SK-N-SH (cell line): ENCODE measurements around the gene TAB3. TPM values are rescaled to one million over a fixed set of nuclear protein-coding genes. Genes with fewer than 3 reads are reported as not detected.

Source experiments
- CTCF ChIA-PET: fragments of 300-600, 350-600 bp; formaldehyde crosslinking; extraction: SDS; loops from one replicate; lab custom pipeline; 2021; lab: Yijun Ruan, JAX
- POLR2A ChIA-PET: fragments of 350-600 bp; sonication (Branson Sonifier 250); formaldehyde crosslinking; extraction: SDS; loops from one replicate; lab custom pipeline; 2020; ENCODE audit warnings: antibody characterized with exemption, inconsistent platforms; lab: Yijun Ruan, JAX
- DNase-seq: peaks from one replicate; pipeline ENCODE4 v3.0.0; 2012
- H2AFZ ChIP-seq: fragments of 200-600 bp; sonication (generic); 2 replicates; pipeline ENCODE4 v1.8.1; 2016; ENCODE audit warnings: antibody characterized with exemption, mild to moderate bottlenecking, low read depth
- H3F3A ChIP-seq: fragments of 200-600 bp; sonication (generic); replicated peaks from 2 replicates; pipeline ENCODE3; 2016; ENCODE audit warnings: antibody characterized with exemption, mild to moderate bottlenecking; ENCODE audit not compliant: insufficient read depth
- H3K27ac ChIP-seq, 2 experiments: fragments of 200-500 bp in 1 of 2; fragments of 200-600 bp in 1 of 2; sonication (Bioruptor generic) in 1 of 2; sonication (generic), shearing (Covaris generic) in 1 of 2; 2 replicates each; pipeline versions ENCODE4 v1.5.1 to v1.6.1; 2014 to 2016; ENCODE audit warnings: low read depth in 2 of 2, inconsistent platforms in 1 of 2, low read length in 1 of 2, mild to moderate bottlenecking in 1 of 2, mixed read lengths in 1 of 2
- H3K27me3 ChIP-seq: fragments of 200-600 bp; sonication (generic), shearing (Covaris generic); 2 replicates; pipeline ENCODE4 v1.6.1; 2016; ENCODE audit warnings: mixed run types; ENCODE audit not compliant: insufficient read depth
- H3K36me3 ChIP-seq, 2 experiments: fragments of 200-500 bp in 1 of 2; fragments of 200-600 bp in 1 of 2; sonication (Bioruptor generic) in 1 of 2; sonication (generic) in 1 of 2; replicated peaks in 1 of 2; 2 replicates each; pipeline versions ENCODE3 to v1.5.1; 2014 to 2016; ENCODE audit warnings: low read length in 1 of 2, mild to moderate bottlenecking in 1 of 2; ENCODE audit not compliant: insufficient read depth in 2 of 2, control insufficient read depth in 1 of 2
- H3K4me1 ChIP-seq, 2 experiments: fragments of 200-500 bp in 1 of 2; fragments of 200-600 bp in 1 of 2; sonication (Bioruptor generic) in 1 of 2; sonication (generic), shearing (Covaris generic) in 1 of 2; 2 replicates each; pipeline versions ENCODE4 v1.5.1 to v1.6.1; 2014 to 2016; ENCODE audit warnings: low read depth in 1 of 2, low read length in 1 of 2, mixed run types in 1 of 2; ENCODE audit not compliant: insufficient read depth in 2 of 2, control insufficient read depth in 1 of 2
- H3K4me2 ChIP-seq: fragments of 200-600 bp; sonication (generic), shearing (Covaris generic); 2 replicates; pipeline ENCODE4 v1.6.1; 2017; ENCODE audit warnings: mixed run types
- H3K4me3 ChIP-seq, 2 experiments: fragments of 200-500 bp in 1 of 2; fragments of 200-600 bp in 1 of 2; sonication (Bioruptor generic) in 1 of 2; sonication (generic), shearing (Covaris generic) in 1 of 2; 2 replicates each; pipeline versions ENCODE4 v1.5.1 to v1.8.1; 2014 to 2016; ENCODE audit warnings: low read depth in 2 of 2, inconsistent platforms in 1 of 2, low read length in 1 of 2, mild to moderate bottlenecking in 1 of 2, mixed read lengths in 1 of 2, moderate library complexity in 1 of 2
- H3K79me2 ChIP-seq: fragments of 200-600 bp; sonication (generic); 2 replicates; pipeline ENCODE4 v1.8.1; 2017; ENCODE audit warnings: mild to moderate bottlenecking; ENCODE audit not compliant: insufficient read depth
- H3K9ac ChIP-seq: fragments of 200-600 bp; sonication (generic); 2 replicates; pipeline ENCODE4 v1.6.1; 2017; ENCODE audit warnings: mixed run types
- H3K9me2 ChIP-seq: fragments of 200-600 bp; sonication (generic); 2 replicates; pipeline ENCODE4 v1.6.1; 2017; ENCODE audit warnings: mixed run types
- H3K9me3 ChIP-seq: fragments of 200-600 bp; sonication (generic); 2 replicates; pipeline ENCODE4 v1.6.1; 2017; ENCODE audit warnings: mixed run types, mild to moderate bottlenecking, moderate library complexity
- H4K20me1 ChIP-seq: fragments of 200-600 bp; sonication (generic); 2 replicates; pipeline ENCODE4 v1.6.1; 2017; ENCODE audit warnings: mild to moderate bottlenecking, mixed run types; ENCODE audit not compliant: insufficient read depth
- FOSL2 ChIP-seq: IDR thresholded peaks from 2 replicates; pipeline ENCODE4 v1.4.0; 2012; ENCODE audit warnings: low read depth, mild to moderate bottlenecking, moderate library complexity, borderline replicate concordance
- FOXM1 ChIP-seq: IDR thresholded peaks from 2 replicates; pipeline ENCODE4 v1.4.0; 2012; ENCODE audit warnings: low read depth, mild to moderate bottlenecking
- GATA2 ChIP-seq: sonication (generic); formaldehyde crosslinking; IDR thresholded peaks from 2 replicates; pipeline ENCODE4 v1.5.0; 2020; ENCODE audit warnings: mild to moderate bottlenecking, missing genetic modification reagents
- MEF2A ChIP-seq: IDR thresholded peaks from 2 replicates; pipeline ENCODE4 v1.4.0; 2012; ENCODE audit warnings: low read depth, borderline replicate concordance
- NRF1 ChIP-seq: IDR thresholded peaks from 2 replicates; pipeline ENCODE4 v1.6.1; 2012; ENCODE audit warnings: low read depth, mild to moderate bottlenecking, low read length
- POLR2AphosphoS5 ChIP-seq: IDR thresholded peaks from 2 replicates; pipeline ENCODE4 v1.6.1; 2012; ENCODE audit warnings: low read depth, low read length
- RAD21 ChIP-seq: IDR thresholded peaks from 2 replicates; pipeline ENCODE4 v1.6.1; 2012; ENCODE audit warnings: mild to moderate bottlenecking, low read length
- RFX5 ChIP-seq: IDR thresholded peaks from 2 replicates; pipeline ENCODE4 v1.6.1; 2012; ENCODE audit warnings: mild to moderate bottlenecking, improper control_type of control experiment, low read length
- SIN3A ChIP-seq: IDR thresholded peaks from 2 replicates; pipeline ENCODE4 v1.6.1; 2012; ENCODE audit warnings: low read depth, mild to moderate bottlenecking, low read length, moderate library complexity, borderline replicate concordance
- SMC3 ChIP-seq: IDR thresholded peaks from 2 replicates; pipeline ENCODE4 v1.6.1; 2012; ENCODE audit warnings: low read depth, low read length, improper control_type of control experiment
- TAF1 ChIP-seq: IDR thresholded peaks from 2 replicates; pipeline ENCODE4 v1.6.1; 2012; ENCODE audit warnings: low read depth, mild to moderate bottlenecking, low read length, moderate library complexity, borderline replicate concordance
- WGBS: methylation state at CpG from one replicate; pipeline ENCODE4 v1.1.6; 2017; ENCODE audit warnings: low lambda C conversion rate; 5-methylcytosine and 5-hydroxymethylcytosine counted together
- polyA plus RNA-seq, 3 experiments: library from polyadenylated mRNA; depleted of rRNA; stranded (reverse); fragments of >200 nt; gene quantifications; 2 replicates each; pipeline ENCODE4 v1.2.3, GENCODE V29; 2012
- TF ChIP-seq, protein P1 (sequence below): IDR thresholded peaks from 2 replicates; pipeline ENCODE4; 2012
- TF ChIP-seq, protein P2 (sequence below): fragments of 150-350 bp; IDR thresholded peaks from 2 replicates; pipeline ENCODE4 v1.6.1; 2016; ENCODE audit warnings: mild to moderate bottlenecking, low read depth, low read length
- TF ChIP-seq, protein P3 (sequence below): IDR thresholded peaks from 2 replicates; pipeline ENCODE4 v1.4.0; 2012; ENCODE audit warnings: low read depth, borderline replicate concordance
- TF ChIP-seq, protein P4 (sequence below): fragments of 150-350 bp; IDR thresholded peaks from 2 replicates; pipeline ENCODE4 v1.6.1; 2017; ENCODE audit warnings: antibody characterized with exemption, low read length, low read depth, borderline replicate concordance
- TF ChIP-seq, protein P5 (sequence below): IDR thresholded peaks from 2 replicates; pipeline ENCODE4 v1.6.1; 2012; ENCODE audit warnings: mild to moderate bottlenecking, low read depth, low read length, moderate library complexity
- TF ChIP-seq, protein P6 (sequence below): IDR thresholded peaks from 2 replicates; pipeline ENCODE4 v1.4.0; 2012; ENCODE audit warnings: low read depth, borderline replicate concordance
- TF ChIP-seq, protein P7 (sequence below): fragments of 200-600 bp; sonication (generic); IDR thresholded peaks from 2 replicates; pipeline ENCODE4 v1.6.1; 2017; ENCODE audit warnings: antibody characterized with exemption, mild to moderate bottlenecking, moderate library complexity

Gene TAB3
- polyA plus RNA-seq, 1 of the 3 experiments (the other 2 are of a cell fraction), result 9.2 TPM

DNA sequence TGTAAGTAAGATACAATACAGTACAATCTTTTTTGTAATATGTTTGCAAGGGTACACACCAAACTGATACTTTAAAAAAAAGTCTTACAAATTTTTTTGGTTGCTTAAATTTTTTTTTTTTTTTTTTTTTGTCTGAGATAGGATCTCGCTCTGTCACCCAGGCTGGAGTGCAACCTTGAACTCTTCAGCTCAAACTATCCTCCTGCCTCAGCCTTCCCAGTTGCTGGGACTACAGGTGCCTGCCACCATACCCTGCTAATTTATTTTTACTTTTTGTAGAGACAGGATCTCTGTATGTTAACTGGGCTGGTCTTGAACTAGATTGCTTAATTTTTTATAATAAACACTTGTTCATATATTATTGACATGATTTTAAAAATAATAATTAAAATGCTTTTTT is 41.1 kb upstream of the TAB3 start:
- no peaks in the 10 kb centered on the region for H3K9me2 ChIP-seq
- no peak overlapping the region for H3K4me3 ChIP-seq
- H3K4me2 ChIP-seq, result no peak overlapping the region
- H3K27me3 ChIP-seq, result no peaks in the 10 kb centered on the region
- H3K36me3 ChIP-seq, result no peaks in the 10 kb centered on the region
- ChIA-PET CTCF (no interaction called here), POLR2A (no interaction called here)
- no peaks in the 10 kb centered on the region for H3F3A ChIP-seq
- no peaks in the 10 kb centered on the region for H3K9me3 ChIP-seq
- H4K20me1 ChIP-seq, result no peaks in the 10 kb centered on the region
- 19% methylated on average over 1 of the region's 1 CpG for WGBS
- H3K27ac ChIP-seq, result no peak overlapping the region
- H3K9ac ChIP-seq, result no peak overlapping the region
- no peak overlapping the region for H2AFZ ChIP-seq
- DNase-seq, result no peak
- H3K79me2 ChIP-seq, result no peaks in the 10 kb centered on the region
- H3K4me1 ChIP-seq, result no peaks in the 10 kb centered on the region
- TF ChIP-seq GATA2 (CRISPR knock-in tag) (no peak), TAF1 (no peak), RFX5 (no peak), FOSL2 (no peak), POLR2AphosphoS5 (no peak), MEF2A (no peak), SMC3 (no peak), NRF1 (no peak), RAD21 (no peak), SIN3A (no peak), FOXM1 (no peak)
- TF ChIP-seq, protein P1, sequence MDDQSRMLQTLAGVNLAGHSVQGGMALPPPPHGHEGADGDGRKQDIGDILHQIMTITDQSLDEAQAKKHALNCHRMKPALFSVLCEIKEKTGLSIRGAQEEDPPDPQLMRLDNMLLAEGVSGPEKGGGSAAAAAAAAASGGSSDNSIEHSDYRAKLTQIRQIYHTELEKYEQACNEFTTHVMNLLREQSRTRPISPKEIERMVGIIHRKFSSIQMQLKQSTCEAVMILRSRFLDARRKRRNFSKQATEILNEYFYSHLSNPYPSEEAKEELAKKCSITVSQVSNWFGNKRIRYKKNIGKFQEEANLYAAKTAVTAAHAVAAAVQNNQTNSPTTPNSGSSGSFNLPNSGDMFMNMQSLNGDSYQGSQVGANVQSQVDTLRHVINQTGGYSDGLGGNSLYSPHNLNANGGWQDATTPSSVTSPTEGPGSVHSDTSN, result no peak
- TF ChIP-seq, protein P2, sequence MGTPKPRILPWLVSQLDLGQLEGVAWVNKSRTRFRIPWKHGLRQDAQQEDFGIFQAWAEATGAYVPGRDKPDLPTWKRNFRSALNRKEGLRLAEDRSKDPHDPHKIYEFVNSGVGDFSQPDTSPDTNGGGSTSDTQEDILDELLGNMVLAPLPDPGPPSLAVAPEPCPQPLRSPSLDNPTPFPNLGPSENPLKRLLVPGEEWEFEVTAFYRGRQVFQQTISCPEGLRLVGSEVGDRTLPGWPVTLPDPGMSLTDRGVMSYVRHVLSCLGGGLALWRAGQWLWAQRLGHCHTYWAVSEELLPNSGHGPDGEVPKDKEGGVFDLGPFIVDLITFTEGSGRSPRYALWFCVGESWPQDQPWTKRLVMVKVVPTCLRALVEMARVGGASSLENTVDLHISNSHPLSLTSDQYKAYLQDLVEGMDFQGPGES, result no peak
- TF ChIP-seq, protein P3, sequence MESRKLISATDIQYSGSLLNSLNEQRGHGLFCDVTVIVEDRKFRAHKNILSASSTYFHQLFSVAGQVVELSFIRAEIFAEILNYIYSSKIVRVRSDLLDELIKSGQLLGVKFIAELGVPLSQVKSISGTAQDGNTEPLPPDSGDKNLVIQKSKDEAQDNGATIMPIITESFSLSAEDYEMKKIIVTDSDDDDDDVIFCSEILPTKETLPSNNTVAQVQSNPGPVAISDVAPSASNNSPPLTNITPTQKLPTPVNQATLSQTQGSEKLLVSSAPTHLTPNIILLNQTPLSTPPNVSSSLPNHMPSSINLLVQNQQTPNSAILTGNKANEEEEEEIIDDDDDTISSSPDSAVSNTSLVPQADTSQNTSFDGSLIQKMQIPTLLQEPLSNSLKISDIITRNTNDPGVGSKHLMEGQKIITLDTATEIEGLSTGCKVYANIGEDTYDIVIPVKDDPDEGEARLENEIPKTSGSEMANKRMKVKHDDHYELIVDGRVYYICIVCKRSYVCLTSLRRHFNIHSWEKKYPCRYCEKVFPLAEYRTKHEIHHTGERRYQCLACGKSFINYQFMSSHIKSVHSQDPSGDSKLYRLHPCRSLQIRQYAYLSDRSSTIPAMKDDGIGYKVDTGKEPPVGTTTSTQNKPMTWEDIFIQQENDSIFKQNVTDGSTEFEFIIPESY, result no peak
- TF ChIP-seq, protein P4, sequence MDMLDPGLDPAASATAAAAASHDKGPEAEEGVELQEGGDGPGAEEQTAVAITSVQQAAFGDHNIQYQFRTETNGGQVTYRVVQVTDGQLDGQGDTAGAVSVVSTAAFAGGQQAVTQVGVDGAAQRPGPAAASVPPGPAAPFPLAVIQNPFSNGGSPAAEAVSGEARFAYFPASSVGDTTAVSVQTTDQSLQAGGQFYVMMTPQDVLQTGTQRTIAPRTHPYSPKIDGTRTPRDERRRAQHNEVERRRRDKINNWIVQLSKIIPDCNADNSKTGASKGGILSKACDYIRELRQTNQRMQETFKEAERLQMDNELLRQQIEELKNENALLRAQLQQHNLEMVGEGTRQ, result no peak
- TF ChIP-seq, protein P5, sequence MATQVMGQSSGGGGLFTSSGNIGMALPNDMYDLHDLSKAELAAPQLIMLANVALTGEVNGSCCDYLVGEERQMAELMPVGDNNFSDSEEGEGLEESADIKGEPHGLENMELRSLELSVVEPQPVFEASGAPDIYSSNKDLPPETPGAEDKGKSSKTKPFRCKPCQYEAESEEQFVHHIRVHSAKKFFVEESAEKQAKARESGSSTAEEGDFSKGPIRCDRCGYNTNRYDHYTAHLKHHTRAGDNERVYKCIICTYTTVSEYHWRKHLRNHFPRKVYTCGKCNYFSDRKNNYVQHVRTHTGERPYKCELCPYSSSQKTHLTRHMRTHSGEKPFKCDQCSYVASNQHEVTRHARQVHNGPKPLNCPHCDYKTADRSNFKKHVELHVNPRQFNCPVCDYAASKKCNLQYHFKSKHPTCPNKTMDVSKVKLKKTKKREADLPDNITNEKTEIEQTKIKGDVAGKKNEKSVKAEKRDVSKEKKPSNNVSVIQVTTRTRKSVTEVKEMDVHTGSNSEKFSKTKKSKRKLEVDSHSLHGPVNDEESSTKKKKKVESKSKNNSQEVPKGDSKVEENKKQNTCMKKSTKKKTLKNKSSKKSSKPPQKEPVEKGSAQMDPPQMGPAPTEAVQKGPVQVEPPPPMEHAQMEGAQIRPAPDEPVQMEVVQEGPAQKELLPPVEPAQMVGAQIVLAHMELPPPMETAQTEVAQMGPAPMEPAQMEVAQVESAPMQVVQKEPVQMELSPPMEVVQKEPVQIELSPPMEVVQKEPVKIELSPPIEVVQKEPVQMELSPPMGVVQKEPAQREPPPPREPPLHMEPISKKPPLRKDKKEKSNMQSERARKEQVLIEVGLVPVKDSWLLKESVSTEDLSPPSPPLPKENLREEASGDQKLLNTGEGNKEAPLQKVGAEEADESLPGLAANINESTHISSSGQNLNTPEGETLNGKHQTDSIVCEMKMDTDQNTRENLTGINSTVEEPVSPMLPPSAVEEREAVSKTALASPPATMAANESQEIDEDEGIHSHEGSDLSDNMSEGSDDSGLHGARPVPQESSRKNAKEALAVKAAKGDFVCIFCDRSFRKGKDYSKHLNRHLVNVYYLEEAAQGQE, result no peak
- TF ChIP-seq, protein P6, sequence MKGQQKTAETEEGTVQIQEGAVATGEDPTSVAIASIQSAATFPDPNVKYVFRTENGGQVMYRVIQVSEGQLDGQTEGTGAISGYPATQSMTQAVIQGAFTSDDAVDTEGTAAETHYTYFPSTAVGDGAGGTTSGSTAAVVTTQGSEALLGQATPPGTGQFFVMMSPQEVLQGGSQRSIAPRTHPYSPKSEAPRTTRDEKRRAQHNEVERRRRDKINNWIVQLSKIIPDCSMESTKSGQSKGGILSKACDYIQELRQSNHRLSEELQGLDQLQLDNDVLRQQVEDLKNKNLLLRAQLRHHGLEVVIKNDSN, result no peak
- TF ChIP-seq, protein P7, sequence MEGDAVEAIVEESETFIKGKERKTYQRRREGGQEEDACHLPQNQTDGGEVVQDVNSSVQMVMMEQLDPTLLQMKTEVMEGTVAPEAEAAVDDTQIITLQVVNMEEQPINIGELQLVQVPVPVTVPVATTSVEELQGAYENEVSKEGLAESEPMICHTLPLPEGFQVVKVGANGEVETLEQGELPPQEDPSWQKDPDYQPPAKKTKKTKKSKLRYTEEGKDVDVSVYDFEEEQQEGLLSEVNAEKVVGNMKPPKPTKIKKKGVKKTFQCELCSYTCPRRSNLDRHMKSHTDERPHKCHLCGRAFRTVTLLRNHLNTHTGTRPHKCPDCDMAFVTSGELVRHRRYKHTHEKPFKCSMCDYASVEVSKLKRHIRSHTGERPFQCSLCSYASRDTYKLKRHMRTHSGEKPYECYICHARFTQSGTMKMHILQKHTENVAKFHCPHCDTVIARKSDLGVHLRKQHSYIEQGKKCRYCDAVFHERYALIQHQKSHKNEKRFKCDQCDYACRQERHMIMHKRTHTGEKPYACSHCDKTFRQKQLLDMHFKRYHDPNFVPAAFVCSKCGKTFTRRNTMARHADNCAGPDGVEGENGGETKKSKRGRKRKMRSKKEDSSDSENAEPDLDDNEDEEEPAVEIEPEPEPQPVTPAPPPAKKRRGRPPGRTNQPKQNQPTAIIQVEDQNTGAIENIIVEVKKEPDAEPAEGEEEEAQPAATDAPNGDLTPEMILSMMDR, result no peak
